A673 (cell line): ENCODE measurements around the gene ZC3HAV1. TPM values are rescaled to one million over a fixed set of nuclear protein-coding genes. Genes with fewer than 3 reads are reported as not detected.

Experiments used
- BruUV-seq: library from RNA; stranded (reverse); fragments of 400-500 nt; replicated peaks from 2 replicates; lab custom pipeline; 2021; lab: Mats Ljungman, UMichigan
- CTCF ChIA-PET: fragments of 300-600 bp; sonication (Branson Sonifier 250); formaldehyde crosslinking; loops from one replicate; lab custom pipeline; 2022; ENCODE audit warnings: antibody characterized with exemption; lab: Charles Lee
- POLR2A ChIA-PET: fragments of 300-600 bp; sonication (Branson Sonifier 250); formaldehyde crosslinking; loops from one replicate; lab custom pipeline; 2022; ENCODE audit warnings: antibody characterized with exemption; ENCODE audit not compliant: low non-redundant PET; lab: Charles Lee
- DNase-seq: peaks from one replicate; pipeline ENCODE4 v3.0.0-alpha.2; 2015; ENCODE audit warnings: low spot score
- H3K27ac ChIP-seq: fragments of 200-600 bp; sonication (generic); 2 replicates; pipeline ENCODE4 v1.5.1; 2016; ENCODE audit warnings: mixed run types, low read depth, mild to moderate bottlenecking, mixed read lengths, antibody characterized with exemption, low read length; ENCODE audit not compliant: poor library complexity, severe bottlenecking
- H3K27me3 ChIP-seq: fragments of 200-600 bp; sonication (generic); replicated peaks from 2 replicates; pipeline ENCODE4 v1.6.1; 2017; ENCODE audit warnings: mixed run types, low read depth, mild to moderate bottlenecking, mixed read lengths, antibody characterized with exemption, low read length; ENCODE audit not compliant: insufficient read depth, poor library complexity
- H3K36me3 ChIP-seq: fragments of 200-600 bp; sonication (generic); 2 replicates; pipeline ENCODE4 v1.6.1; 2016; ENCODE audit warnings: mixed run types, mild to moderate bottlenecking, mixed read lengths, antibody characterized with exemption, low read length; ENCODE audit not compliant: insufficient read depth, poor library complexity, severe bottlenecking
- H3K4me1 ChIP-seq: fragments of 200-600 bp; sonication (generic); 2 replicates; pipeline ENCODE4 v1.6.1; 2017; ENCODE audit warnings: mixed run types, mild to moderate bottlenecking, mixed read lengths, antibody characterized with exemption, low read length; ENCODE audit not compliant: insufficient read depth, poor library complexity, severe bottlenecking
- H3K4me3 ChIP-seq: fragments of 200-600 bp; sonication (generic); 2 replicates; pipeline ENCODE4 v1.5.1; 2016; ENCODE audit warnings: low read depth, mixed run types, mild to moderate bottlenecking, mixed read lengths, low read length; ENCODE audit not compliant: poor library complexity, severe bottlenecking
- H3K9me3 ChIP-seq: fragments of 200-600 bp; sonication (generic); 2 replicates; pipeline ENCODE4 v1.6.1; 2016; ENCODE audit warnings: mixed run types, low read depth, mild to moderate bottlenecking, mixed read lengths, antibody characterized with exemption, low read length; ENCODE audit not compliant: poor library complexity, severe bottlenecking
- CTCF ChIP-seq: fragments of 300-800, 200-600 bp; sonication (generic); conservative IDR thresholded peaks from 2 replicates; pipeline ENCODE4 v1.5.1; 2017; ENCODE audit warnings: low read depth, mild to moderate bottlenecking, antibody characterized with exemption, low read length, moderate library complexity, mixed read lengths
- EZH2 ChIP-seq: fragments of 200-600 bp; sonication (generic); IDR thresholded peaks from 2 replicates; pipeline ENCODE4 v1.6.1; 2017; ENCODE audit warnings: borderline replicate concordance, low read depth, mild to moderate bottlenecking, mixed read lengths, antibody characterized with exemption, low read length; ENCODE audit not compliant: poor library complexity, severe bottlenecking
- intact Hi-C: fragments of 100-400 bp; cut with micrococcal nuclease; formaldehyde crosslinking; loops from one replicate; pipeline ENCODE4 v1.10.0; 2022; ENCODE audit not compliant: unreplicated experiment
- total RNA-seq: library from RNA; stranded (reverse); gene quantifications from 2 replicates; pipeline ENCODE4 v1.2.3, GENCODE V29; 2021

ZC3HAV1 gene
- total RNA-seq, 1 experiment from 2014 or later: 16.9 TPM

DNA sequence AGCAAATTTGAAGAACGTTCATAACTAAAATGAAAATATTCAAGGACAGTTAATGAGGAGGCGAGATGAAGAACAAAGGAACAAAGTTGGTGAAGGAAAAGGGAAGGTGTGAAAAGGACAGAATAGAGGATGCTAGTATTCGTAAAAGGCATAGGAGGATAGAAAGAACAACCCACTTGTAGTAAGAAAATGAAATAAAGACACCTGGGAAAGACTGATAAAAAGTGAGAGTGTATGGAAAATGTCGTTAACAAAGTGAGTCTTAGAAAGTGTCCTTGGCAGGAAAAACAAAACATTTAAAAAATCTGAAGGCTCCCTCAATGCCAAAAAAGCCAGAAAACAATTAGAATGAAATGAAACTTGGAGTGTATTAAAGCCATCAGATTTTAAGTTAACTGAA, 29.6 kb upstream of the ZC3HAV1 start:
- intact Hi-C loops: no loop called here
- no TSS peak for BruUV-seq
- CTCF ChIA-PET: no interaction called here
- DNase-seq: no peak
- H3K4me1 ChIP-seq: no peaks in the 10 kb centered on the region
- TF ChIP-seq EZH2 (no peak), CTCF (no peak)
- H3K27me3 ChIP-seq: no peaks in the 10 kb centered on the region
- H3K9me3 ChIP-seq: no peaks in the 10 kb centered on the region
- no peaks in the 10 kb centered on the region for H3K36me3 ChIP-seq
- H3K27ac ChIP-seq: no peak overlapping the region
- H3K4me3 ChIP-seq: no peak overlapping the region
- POLR2A ChIA-PET: no interaction called here

- CTCF ChIA-PET: no interaction called here
- Histone ChIP-seq H3K4me3 (peak overlapping the region; percentile 61), H3K36me3 (no peaks in the 10 kb centered on the region), H3K4me1 (no peaks in the 10 kb centered on the region), H3K27ac (no peak overlapping the region), H3K27me3 (no peaks in the 10 kb centered on the region), H3K9me3 (no peaks in the 10 kb centered on the region)
- intact Hi-C loops: no loop called here
- POLR2A ChIA-PET: no interaction called here
- TSS peak; percentile 67 for BruUV-seq
- TF ChIP-seq CTCF (no peak), EZH2 (no peak)
- peak; percentile 94 for DNase-seq
Observed at GRCh38 chr7:139133335-139134139, 24.0 kb upstream of the ZC3HAV1 start.

DNA sequence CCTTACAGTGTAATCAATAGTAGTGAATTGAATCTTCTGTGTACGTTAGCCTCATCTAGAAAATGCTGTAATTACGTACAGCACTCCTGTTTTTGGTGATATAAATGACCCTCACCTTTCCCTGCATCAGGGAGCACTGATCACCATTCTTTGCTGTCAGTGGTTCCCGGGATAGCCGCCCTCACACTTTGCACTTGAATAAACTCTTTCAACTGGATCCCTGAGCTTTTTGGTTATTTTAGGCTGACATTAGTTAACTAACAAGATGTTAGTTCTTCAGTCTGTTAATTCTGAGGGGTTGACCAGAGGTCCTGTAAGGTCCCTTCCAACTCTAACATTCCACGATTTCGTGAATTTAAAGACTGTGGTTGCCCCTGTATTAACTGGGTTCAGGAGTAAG, 23.4 kb upstream of the ZC3HAV1 start:
- H3K27ac ChIP-seq: no peak overlapping the region
- ChIA-PET CTCF (no interaction called here), POLR2A (no interaction called here)
- no peak for TF ChIP-seq CTCF
- TF ChIP-seq EZH2: no peak
- H3K27me3 ChIP-seq: no peaks in the 10 kb centered on the region
- BruUV-seq: no TSS peak
- H3K36me3 ChIP-seq: no peaks in the 10 kb centered on the region
- H3K9me3 ChIP-seq: no peaks in the 10 kb centered on the region
- intact Hi-C loops: no loop called here
- H3K4me1 ChIP-seq: no peaks in the 10 kb centered on the region
- peak overlapping the region; percentile 61 for H3K4me3 ChIP-seq
- no peak for DNase-seq
